Measurements from ENCODE around the gene CPA2. TPM values are rescaled to one million over a fixed set of nuclear protein-coding genes. Genes with fewer than 3 reads are reported as not detected.

The CPA2 gene
- total and polyA plus RNA-seq, 2 of the 4 experiments (the other 2 are of a cell fraction), result 0.05 TPM; not detected in 1

GRCh38 chr7:130294314-130294713 lies 27.7 kb downstream of the CPA2 start:
- peak overlapping the region; percentile 33 for H4K91ac ChIP-seq (ENCODE audit: insufficient read depth, low read depth, low read length)
- peaks cover 14% of the 10 kb centered on the region for H3K4me1 ChIP-seq (ENCODE audit: control insufficient read depth, insufficient read depth, low read length)
- H2BK15ac ChIP-seq (ENCODE audit: low read depth, low read length), result peak overlapping the region; percentile 53; the same call in 2 of the 3 replicates
- peak overlapping the region; percentile 23; the same call in 1 of the 2 replicates for H3K4ac ChIP-seq (ENCODE audit: low read depth, low read length)
- H2AFZ ChIP-seq (replicated peaks; ENCODE audit: low read length, poor library complexity), result no peak overlapping the region
- H3K9ac ChIP-seq (ENCODE audit: low read depth, low read length), result no peak overlapping the region
- intact Hi-C loops (cut with micrococcal nuclease) (no loop called here), dilution Hi-C loops (cut with HindIII; ENCODE audit: low sequenced_read_pairs, unreplicated experiment) (no loop called here), in situ Hi-C loops (cut with MboI; ENCODE audit: low sequenced_read_pairs) (no loop called here)
- peak overlapping the region; percentile 27; the same call in 1 of the 2 replicates for H3K18ac ChIP-seq (ENCODE audit: low read depth, low read length)
- ChIA-PET CTCF (interaction anchor here (1.3 kb wide), 2 partner anchors 11 to 198 kb away, joined by 3 to 4 read pairs; no protein-coding TSS in a partner anchor), POLR2A (ENCODE audit: unreplicated experiment) (interaction anchor here (1.5 kb wide), 1 partner anchor 9 kb away, joined by 5 read pairs; no protein-coding TSS in a partner anchor)
- ATAC-seq (ENCODE audit: low read depth) (no peak), DNase-seq (peak; percentile 74)
- peak overlapping the region; percentile 69 for H2AK5ac ChIP-seq (ENCODE audit: low read depth, low read length)
- no peak overlapping the region for H3K27ac ChIP-seq (ENCODE audit: insufficient read depth, low read length)
- H3K9me3 ChIP-seq (ENCODE audit: control insufficient read depth, insufficient read depth, low read length), result no peaks in the 10 kb centered on the region
- H2BK120ac ChIP-seq (ENCODE audit: low read depth, low read length), result peak overlapping the region; percentile 53; the same call in 1 of the 2 replicates
- H4K20me1 ChIP-seq (ENCODE audit: insufficient read depth, low read length), result no peaks in the 10 kb centered on the region
- no peak overlapping the region for H2AK9ac ChIP-seq (replicated peaks; ENCODE audit: low read depth, low read length, poor library complexity)
- WGBS, 2 experiments (ENCODE audit: extremely low coverage in 2 of 2, insufficient read length in 1 of 2), result 80% methylated on average over 4 of the region's 5 CpGs; no CpG with 5 or more reads in 1 of the 2 experiments
- no peaks in the 10 kb centered on the region for H3K36me3 ChIP-seq (ENCODE audit: control insufficient read depth, insufficient read depth, low read length)
- peaks cover 25% of the 10 kb centered on the region for H3K9me1 ChIP-seq (ENCODE audit: insufficient read depth, low read length)
- no TSS peak for BruUV-seq (replicated peaks)
- H3K4me3 ChIP-seq (ENCODE audit: insufficient read depth, low read depth, low read length), result no peak overlapping the region
- H3K14ac ChIP-seq (replicated peaks; ENCODE audit: low read depth, low read length), result no peak overlapping the region
- H2BK20ac ChIP-seq (ENCODE audit: low read depth, low read length), result peak overlapping the region; percentile 62
- no peak overlapping the region for H3K56ac ChIP-seq (ENCODE audit: extremely low read depth, insufficient read depth, low read length)
- H3K4me2 ChIP-seq (ENCODE audit: low read depth, low read length), result no peak overlapping the region
- H3K23ac ChIP-seq (ENCODE audit: low read depth, low read length), result no peak overlapping the region
- H3K79me1 ChIP-seq (ENCODE audit: low read depth in 1 of 2, low read length in 2 of 2), result peaks cover 5 to 10% of the 10 kb centered on the region in 2 experiments; a peak in 2 of 4 replicates
- 0 out of 4 replicates have a peak overlapping the region, but pooled peaks of 1 of the 2 experiments have one; percentile 6 for H4K8ac ChIP-seq (ENCODE audit: low read depth in 2 of 2, low read length in 2 of 2)
- no peak overlapping the region for H4K5ac ChIP-seq (ENCODE audit: low read depth, low read length)
- H2BK5ac ChIP-seq (ENCODE audit: low read depth, low read length, poor library complexity, severe bottlenecking), result no peak overlapping the region
- TF ChIP-seq CTCF (conservative IDR thresholded peaks at IDR 0.05; ENCODE audit: low read depth, low read length) (no peak), RCOR1 (IDR thresholded peaks at IDR 0.05; ENCODE audit: insufficient replicate concordance, low read length) (no peak), ELK1 (IDR thresholded peaks at IDR 0.05; ENCODE audit: borderline replicate concordance, low read depth, low read length) (no peak), MAZ (IDR thresholded peaks at IDR 0.05; ENCODE audit: borderline replicate concordance, low read depth, low read length) (no peak), MAFK (IDR thresholded peaks at IDR 0.05; ENCODE audit: low read depth, low read length) (no peak), CEBPB (IDR thresholded peaks at IDR 0.05; ENCODE audit: low read depth, low read length) (peak; percentile 89), RAD21 (IDR thresholded peaks at IDR 0.05; ENCODE audit: low read length) (no peak), FOS (IDR thresholded peaks at IDR 0.05; ENCODE audit: low read depth, low read length) (0 out of 2 replicates have a peak, but pooled peaks have one; percentile 10)
- H3K27me3 ChIP-seq (ENCODE audit: control insufficient read depth, insufficient read depth, low read length), result no peaks in the 10 kb centered on the region
